Anterior cingulate cortex (tissue), 58 donors: Measurements from ENCODE around the gene CNIH2.

Source experiments
- DNase-seq, 58 donors: peaks; one replicate each; lab custom pipeline; 2025; lab: John Stamatoyannopoulos, UW

The CNIH2 gene

DNA sequence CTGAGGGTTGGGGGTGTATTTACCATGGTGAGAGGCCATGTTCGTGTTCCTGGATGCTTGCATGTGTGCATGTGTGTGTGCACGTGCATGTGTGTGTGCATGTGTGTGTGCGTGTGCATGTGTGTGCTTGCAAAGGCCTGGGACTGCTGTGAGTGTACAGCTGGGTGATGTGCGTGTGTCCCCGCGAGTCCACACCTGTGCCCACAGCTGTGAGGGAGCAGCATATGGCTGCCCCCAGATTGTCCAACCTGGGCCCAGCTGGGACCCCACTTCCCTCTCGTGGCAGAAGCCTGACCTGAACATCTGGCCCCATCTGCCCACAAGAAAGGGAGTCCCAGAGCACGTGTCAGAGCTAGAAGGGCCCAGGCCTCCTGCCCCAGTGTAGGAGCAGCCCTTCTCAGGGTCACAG is 47.3 kb downstream of the CNIH2 start:
- DNase-seq: no peak

DNA sequence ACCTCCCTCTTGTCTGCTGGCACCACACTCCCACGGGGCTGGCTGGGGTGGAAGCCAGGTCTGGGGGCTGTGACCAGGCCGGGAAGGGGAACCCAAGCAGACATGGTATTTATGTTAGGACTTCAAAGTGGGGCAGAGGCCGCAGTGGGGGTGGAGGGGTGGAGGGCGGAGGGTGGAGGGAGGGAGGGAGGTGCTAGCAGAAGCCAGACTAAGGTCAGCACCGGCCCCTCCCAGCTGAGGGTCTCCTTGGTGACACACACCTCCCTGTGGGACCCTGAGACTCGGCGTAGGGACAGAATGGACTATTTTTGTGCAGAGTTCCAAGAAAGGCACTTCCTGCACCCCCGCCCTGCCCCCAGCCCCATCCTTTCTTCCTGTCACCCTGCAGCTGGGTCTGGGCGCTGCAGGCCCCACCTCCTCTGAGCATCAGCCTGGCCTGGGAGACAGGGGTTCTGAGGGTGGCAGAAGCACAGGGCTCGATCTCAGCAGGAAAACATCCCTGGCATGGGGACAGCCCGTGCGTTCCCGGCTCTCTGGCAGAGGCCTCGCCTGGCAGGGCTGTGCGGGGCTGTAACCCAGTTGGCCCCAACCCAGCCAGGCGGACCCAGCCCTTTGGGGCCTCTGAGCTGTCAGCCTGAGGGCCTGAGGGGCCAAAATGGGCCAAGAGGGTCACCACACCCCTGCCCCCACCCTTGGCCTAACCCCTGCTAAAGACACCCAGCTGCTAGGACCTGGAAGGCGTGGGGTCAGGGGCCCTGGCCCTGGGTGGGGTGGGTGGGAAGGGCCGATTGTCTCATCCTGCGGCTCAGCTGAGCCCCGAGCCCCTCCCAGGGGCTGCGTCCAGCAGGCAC is 48.5 kb downstream of the CNIH2 start:
- no peak for DNase-seq

DNA sequence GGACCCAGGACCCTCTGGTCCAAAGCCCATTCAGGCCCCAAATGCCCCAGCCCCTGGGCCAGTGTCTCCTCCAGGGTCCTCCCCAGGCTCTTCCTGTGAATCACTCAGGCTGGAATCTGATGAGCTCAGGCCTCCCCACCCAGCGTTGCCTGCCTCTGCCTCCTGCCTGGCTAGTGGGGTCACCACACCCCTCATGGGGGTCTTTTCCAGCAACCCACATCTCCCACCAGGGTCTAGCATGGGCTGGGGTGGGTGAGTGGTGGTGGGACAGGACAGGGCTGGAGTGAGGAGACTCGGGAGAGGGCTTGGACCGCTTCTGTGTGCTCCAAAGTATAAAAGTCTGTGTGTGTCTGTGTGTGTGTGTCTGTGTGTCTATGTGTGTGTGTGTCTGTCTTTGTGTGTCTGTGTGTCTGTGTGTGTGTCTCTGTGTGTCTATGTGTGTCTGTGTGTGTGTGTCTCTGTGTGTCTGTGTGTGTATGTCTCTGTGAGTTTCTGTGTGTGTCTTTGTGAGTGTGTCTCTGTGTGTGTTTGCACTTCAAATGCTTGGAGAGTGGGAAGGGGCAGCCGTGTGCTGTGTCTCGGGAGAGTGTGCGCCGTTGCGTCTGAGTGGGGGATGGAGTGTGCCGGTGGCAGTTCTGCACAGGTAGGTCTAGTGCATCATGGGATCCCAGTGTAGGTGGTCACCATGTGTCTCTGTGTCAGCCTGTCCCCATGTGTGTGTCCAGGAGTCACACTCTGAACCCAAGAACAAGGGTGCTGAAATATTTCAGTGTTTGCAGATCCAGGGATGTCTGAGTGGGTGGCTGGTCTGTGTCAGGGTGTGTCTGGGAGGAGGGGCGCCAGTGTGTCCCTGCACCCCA is 49.4 kb downstream of the CNIH2 start:
- DNase-seq: no peak

DNA sequence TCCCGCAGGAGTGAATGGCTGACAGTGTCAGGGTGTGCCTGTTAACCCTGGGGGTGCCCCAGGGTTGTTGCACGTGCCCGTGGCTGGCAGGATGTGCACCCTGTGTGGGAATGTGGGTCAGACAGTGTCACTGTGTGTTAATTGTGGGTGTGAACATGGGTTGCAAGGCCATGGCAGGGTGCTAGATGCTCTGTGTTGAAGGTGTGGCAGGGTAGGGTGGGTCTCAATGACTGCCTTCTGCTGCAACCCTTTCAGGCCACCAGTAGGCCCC is 50.0 kb downstream of the CNIH2 start:
- DNase-seq: no peak

DNA sequence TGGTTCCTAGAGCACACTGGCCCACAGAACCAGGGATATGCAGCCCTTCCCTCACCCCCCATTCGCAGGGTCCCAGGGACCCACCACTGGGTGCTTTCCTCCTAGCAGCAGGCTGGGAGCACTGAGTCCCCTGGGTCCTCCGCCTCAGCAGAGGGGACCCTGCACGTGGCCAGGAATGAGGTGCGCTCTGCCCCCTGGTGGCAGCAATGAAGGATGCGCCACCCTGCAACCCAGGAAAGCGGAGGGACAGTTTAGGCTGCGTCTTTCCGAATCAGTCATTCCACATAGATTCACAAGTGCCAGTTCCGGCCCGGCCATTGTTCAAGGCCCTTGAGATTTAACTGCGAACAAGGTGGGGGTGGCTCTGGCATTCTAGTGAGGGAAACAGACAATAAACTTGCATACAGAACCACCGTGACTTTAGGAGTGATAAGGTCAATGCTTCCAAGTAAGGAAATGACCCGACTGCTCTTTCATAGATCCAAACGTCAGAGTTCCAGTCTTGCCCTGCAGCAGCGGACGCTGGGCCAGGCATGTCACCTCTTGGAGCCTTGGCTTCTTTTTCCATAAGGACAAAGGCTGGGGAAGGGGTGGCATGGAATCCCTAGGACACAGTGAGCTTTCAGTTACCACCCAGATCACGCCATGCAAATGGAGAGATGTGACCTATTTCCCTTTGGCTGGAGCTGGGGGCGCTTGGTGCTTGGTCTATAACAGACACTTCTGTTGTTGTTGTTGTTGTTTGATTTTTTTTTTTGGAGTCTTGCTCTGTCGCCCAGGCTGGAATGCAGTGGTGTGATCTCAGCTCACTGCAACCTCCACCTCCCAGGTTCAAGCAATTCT is 50.5 kb downstream of the CNIH2 start:
- DNase-seq: peak in 54 of 58 donors; percentile 20 to 84 (median 57)

DNA sequence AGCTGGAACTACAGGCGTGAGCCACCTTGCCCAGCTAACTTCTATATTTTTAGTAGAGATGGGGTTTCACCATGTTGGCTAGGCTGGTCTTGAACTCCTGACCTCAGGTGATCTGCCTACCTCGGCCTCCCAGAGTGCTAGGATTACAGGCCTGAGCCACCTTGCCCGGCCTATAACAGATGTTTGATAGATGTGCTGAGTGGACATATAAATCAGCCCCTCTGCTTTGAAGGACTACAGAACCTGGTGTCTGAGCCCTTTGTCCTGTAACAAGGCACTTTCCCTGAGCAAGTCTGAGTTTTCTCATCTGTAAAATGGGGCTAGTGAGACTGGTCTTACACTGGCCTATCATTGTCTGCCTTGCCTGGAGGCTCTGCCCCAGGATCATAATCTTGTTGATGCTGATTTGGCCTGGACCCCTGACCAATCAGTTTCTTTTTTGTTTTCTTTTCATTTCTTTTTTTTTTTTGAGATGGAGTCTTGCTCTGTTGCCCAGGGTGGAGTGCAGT is 51.2 kb downstream of the CNIH2 start:
- no peak for DNase-seq

DNA sequence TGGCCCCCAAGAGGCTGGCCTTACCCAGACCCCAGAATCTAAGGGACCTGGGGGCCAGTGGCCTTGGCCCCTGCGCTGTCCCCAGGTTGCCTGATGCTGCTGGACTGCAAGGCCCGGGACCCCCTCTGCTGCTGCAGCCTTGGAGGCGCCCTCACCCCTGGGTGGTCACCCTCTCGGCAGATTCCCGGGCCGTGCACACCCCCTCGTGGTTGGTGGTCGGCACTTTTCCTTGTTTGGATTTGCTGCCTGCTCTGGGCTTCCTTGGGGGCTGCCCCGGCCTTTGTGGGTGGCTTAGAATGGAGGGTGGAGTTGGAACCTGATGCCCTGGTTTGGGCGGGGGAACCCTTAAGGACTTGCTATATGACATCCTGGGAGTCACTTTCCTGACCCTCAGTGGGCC is 53.0 kb downstream of the CNIH2 start:
- DNase-seq: no peak

DNA sequence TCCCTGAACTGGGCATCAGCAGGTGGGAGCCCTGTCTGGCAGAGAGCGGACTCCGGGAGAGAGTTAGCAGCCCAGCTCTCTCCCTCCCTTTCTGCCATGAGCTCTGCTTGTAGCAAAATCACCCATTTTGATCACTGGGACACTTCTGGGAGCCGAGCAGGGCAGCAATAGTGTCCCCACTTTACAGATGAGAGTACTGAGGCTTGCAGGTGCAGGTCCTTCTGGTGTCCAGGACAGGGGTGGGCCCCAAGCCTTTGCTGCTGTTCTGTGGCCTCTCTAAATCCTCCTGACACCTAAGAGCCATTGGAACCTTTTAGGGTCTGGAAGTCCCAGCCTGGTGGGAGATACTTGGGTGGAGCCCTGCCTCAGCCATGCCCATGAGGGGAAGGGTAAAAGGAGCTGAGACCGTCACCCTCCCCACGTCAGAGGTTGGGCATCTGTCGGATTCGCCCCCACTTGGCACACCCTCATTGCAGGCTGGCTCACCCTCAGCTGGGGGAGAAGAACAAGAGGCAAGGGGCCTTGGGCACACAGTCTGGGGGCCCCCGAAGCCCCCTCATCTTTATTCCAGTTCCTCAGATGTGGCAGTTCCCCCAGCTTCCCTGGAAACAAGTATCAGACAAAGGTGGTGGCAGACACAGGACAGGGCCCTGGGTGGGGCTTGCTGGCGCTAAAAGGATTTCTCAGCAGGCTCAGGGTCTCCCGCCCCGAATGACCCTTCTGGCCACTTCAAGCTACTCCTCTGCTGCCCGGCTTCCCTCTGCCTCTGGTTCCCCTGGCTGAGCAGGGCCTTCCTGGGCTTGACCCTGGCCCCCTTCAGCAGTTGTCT is 53.8 kb downstream of the CNIH2 start:
- DNase-seq: no peak

DNA sequence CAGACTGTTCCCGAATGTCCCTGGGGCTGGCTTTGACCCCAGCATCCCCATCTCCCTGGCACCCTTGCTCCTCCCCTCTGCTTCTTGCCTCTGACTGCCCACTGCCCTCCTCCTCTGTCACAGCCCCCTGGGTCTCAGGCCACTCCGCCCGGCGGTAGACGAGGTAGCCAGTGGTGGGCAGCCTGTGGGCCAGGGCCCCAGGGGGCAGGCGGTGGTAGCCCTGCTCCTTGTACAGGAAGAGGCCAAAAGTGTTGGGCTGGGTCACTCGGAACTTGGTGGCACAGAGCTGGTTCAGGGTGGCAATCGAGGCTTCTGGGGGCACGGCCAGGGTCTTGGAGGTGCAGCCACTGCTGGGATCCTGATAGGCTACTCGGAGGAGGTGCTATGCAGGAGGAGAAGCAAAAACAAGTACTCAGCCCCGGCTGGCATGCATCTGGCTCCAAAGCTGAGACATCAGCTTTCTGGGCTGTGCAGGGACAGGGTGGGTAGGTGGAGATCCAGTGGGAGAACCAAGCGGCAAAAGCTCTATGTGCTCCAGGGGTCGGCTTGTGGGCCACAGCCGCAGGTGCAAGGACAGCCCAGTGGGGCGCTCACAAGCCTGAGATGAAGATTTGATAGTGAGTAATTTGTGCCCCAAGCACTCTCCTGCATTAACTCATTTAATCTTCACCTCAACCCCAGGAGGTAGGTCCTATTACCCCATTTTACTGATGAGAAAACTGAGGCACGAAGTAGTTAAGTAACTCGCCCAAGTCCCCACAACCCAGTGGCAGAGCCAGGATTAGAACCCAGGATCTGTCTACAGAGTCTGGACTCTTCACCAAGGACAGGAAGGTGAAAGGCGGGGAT is 54.6 kb downstream of the CNIH2 start:
- DNase-seq: no peak

DNA sequence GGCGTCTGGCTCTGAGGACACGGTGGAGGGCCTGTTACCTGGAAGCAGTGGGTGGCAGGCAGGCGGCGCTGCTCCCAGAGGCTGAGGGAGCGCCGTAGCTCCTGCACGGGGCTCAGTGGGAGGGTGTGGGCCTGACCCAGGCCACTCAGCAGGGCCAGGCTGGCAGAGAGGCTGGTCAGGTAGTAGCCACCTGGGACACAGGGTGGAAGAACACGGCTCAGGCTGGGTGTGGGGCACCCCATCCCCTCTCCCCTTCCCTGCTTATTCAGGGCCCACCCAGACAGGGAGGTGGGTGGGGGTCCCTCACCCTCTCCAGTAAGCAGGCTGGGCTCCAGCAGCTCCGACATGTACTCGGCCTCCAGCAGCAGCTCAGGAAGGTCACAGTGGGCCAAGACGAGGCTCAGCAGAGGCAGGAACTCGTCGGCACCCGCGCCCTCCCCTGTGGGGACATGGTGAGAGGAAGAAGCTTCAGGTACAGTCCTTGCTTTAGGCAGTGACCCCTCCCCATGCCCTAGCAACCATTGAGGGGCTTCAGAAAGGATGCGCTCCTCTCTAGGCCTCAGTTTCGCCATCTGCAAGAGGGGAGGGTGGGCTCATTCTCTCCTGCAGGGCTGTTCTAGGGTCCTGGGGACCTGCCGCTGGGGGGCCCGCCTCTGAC is 55.4 kb downstream of the CNIH2 start:
- DNase-seq: no peak
